Smooth muscle cell of the brain vasculature (primary cell): ENCODE measurements around the gene ZFHX3.
"Not testable (repeated sequence)": the region's sequence is repeated elsewhere in the genome, so short reads cannot be mapped to it uniquely, and the experiment has no call there.

Source experiments
- DNase-seq: peaks from one replicate; pipeline ENCODE4 v3.0.0-alpha.2; 2012; ENCODE audit warnings: low read depth, low spot score

Gene ZFHX3

DNA sequence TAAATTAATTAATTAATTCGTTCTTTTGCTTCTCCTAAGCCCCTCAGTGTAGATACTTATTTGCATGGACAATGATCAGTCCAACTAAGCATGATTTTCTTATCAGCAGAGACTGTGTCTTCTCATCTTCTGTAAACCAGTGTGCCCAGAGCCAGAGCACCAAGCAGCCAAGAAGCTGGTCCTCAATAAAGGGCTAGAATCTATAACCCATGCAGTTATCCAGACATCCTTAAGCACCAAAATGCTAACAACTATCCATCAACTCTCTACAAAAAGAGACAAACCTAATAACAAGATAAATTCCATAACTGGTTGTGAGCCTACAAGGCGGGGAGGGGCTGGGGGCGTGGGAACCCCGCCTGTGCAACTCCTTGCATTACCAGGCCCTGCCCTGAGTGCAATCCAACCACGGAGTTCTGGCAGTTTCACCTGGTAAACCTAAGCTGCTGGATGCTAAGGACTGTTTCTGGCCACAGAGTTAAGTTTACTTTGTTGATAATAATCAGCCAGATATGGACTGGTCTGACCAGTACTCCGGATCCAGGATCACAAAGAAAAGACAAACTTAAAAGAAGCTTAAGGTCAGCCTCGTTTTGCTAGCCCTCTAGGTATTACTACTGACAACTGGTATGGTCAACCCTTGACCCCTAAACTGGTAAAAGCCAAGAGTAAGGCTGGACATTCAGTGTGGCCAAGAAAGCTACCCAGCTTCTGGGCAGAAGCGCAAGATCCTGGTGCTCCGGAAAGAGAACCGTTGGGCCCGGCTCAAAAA, 51.5 kb downstream of the ZFHX3 start:
- DNase-seq = no peak

DNA sequence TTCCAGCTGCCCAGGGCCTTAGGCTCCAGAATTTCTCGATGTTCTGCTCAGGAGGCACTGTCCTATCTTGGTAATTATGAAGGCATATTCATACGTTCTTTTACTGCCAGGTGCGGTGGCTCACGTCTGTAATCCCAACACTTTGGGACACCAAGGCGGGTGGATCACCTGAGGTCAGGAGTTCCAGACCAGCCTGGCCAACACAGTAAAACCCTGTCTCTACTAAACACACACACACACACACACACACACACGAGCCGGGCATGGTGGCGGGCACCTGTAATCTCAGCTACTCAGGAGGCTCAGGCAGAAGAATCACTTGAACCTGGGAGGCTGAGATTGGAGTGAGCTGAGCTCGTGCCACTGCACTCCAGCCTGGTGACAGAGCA, 52.1 kb downstream of the ZFHX3 start:
- DNase-seq = not testable (repeated sequence)

DNA sequence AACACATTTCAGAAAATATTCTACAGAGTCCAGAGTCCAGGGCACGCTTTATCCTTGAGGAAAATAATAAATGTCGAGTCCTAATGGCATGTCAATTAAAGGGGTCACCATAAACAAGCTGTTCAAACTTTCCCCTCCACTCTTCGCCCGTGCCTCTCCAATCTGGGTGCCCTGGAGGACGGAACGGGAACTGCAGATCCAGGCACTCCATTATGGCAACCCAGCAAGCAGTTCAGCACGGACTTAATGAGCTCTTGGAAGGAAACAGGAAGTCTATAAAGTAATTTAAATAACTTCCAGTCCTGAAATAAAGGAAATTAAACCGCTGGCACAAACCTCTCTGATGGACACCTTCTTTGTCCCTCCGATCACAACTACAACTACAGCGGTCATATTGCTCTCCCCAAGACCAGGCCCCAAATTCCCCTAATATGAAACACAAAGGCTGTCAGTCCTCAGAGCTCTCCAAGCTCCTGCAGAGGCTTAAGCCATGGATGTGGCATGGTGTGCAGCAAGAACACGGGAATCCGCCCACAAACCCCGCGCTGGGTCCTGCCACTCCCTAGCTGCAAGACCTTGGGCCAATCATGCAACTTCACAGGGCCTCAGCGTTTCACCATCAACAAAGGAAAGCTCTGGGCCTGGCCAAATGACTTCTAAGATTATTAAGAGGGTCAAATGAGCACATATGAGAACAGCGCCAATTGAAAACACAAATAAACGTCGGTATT, 52.6 kb downstream of the ZFHX3 start:
- DNase-seq = no peak

DNA sequence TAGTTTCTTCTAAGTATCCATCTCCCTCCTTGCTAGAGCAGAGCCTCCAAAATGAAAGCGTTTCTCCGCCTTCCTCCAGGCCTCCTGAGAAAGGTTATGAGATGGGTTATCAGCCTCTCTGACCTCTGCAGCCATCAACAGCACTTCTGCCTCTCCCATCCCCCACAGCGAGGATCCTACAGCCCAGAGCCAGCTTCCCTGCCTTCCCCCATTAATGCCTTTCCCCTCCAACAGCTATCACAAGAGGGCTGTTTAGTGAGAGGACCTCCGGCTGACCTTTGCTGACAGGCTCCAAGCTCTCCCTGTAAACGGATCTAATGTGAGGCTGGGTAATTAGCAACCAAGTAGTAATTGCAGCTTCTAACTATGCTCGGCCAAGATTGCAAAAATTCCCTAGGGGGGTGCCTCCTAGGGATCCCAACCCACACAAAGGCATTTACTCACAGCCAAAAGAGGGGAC, 55.8 kb downstream of the ZFHX3 start:
- no peak for DNase-seq

DNA sequence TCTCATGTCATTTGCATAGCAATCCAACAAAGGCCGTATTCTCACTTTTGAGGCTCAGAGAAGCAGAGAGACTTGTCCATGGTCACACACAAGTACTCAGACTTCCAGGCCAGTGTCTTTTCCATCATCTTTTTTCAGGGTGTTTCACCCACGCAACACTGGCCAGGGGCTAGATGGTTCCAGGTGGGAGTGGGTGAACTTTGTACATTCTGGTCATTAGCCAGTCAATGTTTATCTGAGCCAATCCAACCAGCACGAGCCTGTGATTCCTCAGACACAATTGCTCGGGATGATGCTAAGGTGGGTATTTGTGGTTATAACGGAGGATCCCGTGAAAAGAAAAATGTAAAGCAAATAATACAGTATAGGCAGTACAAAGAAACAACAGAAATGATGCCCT, 56.3 kb downstream of the ZFHX3 start:
- DNase-seq = no peak

DNA sequence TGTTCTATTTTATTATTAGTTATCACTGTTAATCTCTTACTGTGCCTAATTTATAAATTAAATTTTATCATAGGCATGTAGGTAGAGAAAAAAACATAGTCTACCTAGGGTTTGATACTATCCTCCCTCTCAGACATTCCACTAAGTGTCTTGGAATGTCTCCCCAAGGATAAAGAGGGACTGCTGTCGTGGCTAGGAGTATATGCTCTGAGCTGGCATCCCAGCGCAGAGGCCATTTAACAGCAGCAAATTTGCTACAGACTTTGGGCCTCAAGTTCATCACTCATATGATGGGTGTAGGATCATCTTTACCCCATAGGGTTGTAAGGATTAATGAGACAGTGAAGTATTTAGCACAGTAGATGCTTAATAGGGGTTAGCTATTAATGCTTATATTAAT, 56.7 kb downstream of the ZFHX3 start:
- no peak for DNase-seq

DNA sequence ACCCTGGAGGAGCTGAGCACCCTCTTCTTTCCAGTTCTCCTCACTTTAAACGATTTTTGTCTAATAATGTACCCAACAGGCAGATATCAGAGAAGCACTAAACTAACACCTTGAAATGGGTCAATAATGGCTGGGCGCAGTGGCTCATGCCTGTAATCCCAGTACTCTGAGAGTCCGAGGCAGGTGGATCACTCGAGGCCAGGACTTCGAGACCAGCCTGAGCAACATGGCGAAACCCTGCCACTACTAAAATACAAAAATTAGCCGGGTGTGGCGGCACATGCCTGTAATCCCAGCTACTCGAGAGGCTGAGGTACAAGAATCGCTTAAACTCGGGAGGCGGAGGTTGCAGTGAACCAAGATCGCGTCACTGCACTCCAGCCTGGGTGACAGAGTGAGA, 57.4 kb downstream of the ZFHX3 start:
- no peak for DNase-seq

DNA sequence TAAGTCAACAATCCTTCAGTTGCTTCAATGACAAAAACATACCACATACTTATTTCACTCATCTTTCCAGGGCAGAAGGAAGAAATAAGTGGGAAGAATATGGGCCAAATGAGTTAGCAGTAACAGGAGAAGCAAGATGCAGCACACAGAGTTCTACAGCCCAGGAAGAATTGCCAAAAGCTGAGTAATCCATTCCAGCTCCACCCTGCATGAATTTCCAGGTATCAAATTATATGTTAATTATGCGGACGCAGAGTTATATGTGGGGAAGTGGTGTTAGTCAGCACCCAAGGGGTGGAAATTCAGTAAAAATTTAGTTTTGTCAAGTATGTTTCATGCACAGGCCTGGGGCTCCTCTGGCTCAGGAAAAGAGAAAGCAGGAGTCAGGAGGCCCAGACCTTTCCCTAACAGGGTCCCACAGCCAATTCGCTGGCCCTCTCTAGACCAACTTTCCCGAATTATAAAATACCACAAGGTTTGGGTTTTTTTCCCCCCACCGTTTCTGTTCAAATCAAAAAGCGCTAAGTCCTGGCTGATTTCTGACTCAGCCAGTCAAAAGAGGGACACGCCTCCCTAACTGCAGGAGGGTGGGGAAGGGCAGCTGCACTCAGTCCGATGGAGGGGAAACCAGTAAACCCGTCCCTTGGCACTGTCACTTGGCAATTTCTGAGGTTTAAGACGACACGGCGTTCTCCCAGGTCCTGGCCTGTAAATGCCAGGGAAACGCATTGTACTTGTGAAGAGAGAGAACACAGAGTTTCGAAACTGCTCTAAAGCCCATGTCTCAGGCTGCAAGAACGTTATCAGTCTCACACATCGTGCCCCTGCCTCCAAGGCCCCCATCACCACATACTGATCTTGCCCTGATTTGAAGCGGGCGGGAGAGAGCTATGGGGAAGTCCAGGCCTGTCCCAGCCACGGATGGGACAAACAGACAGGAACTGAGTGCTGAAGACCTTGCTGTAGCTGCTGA, 58.1 kb downstream of the ZFHX3 start:
- peak; percentile 29 for DNase-seq

DNA sequence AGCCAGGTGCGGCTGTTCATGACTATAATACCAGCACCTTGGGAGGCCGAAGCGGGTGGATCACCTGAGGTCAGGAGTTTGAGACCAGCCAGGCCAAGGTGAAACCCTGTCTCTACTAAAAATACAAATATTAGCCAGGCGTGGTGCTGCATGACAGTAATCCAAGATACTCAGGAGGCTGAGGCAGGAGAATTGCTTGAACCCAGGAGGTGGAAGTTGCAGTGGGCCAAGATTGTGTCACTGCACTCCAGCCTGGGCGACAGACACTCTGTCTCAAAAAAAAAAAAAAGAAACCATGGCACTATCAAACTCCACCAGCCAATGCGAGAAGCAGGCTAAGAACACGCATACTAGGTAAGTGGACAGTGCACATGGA, 58.7 kb downstream of the ZFHX3 start:
- DNase-seq = not testable (repeated sequence)

DNA sequence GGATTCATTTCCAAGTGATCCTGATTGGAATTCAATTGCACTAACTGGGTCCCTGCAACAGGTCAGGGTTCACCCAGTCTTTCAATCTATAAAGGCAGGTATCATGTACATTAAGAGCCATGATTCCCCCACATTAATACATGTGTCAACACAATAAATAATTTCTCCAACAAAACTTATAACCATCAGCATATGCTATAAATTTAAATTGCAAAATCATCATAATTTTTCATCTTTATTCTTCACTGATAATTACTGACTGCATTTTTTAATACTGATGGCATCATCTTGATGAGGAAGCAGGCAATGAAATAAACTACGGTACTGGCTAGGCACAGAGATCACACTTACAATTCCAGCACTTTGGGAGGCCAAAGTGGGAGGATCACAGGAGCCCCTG, 59.4 kb downstream of the ZFHX3 start:
- DNase-seq = no peak

DNA sequence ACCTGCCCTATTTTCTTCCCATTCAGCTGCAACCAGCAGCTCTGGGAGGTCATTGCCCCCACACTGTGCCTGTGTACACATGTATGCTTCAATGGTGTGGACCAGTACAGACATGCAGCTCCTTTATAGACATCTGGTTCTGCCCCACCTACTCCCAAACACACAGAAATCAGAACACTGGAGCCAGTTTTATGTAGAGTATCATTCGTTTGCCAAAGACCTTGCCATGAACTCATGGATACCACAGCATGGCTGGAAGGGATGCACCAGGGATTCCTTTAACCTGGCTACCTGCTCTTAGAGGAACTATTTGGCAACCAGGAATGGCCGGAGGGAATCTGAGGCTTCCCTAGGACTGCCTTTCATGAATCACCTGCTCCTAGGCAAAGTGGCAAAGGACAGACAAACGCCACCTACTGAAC, 60.4 kb downstream of the ZFHX3 start:
- DNase-seq = no peak

DNA sequence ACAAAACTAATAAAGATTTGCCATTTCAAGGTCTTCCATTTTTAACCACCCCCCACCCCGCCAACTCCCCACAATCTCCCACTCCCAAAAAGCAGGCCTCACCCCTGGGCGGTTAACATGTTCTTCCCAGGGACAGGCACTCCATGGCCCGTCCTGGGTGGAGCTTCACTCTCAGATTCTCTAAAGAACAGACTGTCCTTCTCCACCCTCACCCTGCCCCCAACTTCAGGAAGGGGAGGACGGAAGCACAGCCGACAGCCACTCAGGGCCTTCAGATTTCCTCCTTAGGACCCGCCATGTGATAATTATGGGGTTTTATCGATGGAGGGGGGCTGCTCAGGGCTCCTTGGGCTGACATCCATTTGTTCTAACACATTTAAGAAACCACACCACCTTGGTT, 61.9 kb downstream of the ZFHX3 start:
- no peak for DNase-seq

DNA sequence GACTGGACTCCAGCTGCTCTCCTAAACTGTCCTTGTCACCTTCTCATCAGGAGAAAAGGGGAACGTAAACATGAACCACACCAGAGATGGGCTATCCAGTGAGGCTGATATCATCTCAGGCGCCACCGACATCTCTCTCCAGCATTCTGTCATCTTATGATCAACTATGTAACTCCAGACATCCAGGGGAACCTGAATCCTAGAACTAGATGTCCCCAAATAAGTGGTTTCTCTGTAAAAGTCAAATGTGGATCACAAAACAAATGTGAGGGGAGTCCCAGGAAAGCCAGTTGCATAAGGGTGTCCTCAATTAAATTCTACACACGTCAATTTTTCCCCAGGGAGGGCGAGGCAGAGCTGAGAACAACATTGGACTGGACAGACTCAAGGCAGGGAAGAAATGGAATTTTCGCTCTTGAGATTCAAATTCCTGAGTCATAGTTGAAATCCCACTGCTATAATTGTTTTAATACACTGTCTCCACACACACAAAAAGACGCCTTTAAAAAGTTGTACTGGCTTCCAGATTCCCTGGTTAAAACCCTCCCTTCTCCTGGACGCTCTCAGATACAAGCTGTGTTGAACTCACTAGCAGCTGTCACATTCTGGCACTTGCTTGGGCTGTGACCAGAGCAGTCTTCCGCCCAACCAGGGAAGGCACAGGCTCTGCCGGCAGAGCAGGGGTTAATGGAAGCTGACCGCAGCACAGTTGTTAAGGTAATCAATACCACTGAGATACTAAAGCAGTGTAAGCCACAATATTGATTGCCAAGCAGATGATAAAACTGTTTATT, 62.6 kb downstream of the ZFHX3 start:
- no peak for DNase-seq

DNA sequence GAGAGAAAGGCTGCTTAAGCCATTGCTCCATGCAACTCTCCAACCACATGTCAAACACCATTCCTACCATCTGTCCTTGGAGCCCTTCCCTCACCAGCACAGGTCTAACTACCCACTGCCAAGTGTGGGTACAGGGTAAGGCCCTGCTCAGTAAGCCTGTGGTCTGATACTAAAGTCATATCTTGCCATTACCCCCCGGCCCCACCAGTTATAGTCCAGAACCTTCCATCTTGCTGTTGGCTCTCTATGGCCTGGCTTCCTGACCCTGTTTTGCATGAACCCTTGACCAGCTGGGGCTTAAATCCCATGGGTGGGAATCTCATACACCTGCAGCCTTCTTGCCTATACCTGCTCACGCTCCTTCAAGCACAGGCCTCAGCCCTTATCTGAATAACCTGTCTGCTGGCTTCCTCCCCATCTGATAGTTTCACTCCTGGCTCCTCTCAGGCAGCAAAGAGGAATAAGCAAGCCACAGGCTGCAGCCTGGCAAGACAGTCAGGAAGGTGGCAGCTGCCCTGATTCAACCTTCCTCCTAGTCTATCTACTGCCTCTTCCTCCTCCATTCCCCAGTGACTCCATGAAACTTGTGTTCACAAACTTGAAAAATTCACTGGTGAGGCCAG, 64.1 kb downstream of the ZFHX3 start:
- no peak for DNase-seq

DNA sequence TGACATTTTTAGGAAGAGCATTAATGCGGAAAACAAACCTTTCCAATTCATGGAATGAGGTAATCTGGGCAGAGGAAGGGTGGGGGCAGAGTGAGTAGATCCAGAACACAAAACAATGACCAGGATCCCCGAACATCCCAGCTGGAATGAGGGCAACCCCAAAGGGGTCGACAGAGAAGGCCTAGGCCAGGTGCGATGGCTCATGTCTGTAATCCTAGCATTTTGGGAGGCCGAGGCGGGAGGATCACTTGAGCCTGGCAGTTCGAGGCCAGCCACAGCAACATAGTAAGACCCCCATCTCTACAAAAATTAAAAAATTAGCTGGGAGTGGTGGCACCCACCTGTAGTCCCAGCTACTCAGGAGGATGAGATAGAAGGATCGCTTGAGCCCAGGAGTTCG, 64.7 kb downstream of the ZFHX3 start:
- DNase-seq = no peak

DNA sequence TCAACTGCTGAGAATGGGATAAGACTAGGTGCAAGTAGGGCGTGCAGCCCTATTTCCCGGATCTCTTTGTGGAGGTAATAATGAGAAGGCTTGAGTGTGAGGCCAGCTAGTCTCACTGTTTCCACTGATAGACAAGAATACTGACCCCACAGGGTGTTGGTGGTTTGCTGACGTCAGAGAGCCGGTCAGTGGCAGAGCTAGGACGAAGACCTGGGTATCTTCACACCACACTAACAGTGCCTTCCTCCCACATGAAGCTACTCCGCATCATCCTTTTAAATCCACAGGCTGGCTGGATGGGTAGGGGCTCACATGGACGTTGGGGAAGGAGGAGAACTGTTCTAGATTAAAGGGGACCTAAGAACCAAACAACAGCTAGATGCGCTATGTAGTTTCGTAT, 68.0 kb downstream of the ZFHX3 start:
- DNase-seq = no peak

DNA sequence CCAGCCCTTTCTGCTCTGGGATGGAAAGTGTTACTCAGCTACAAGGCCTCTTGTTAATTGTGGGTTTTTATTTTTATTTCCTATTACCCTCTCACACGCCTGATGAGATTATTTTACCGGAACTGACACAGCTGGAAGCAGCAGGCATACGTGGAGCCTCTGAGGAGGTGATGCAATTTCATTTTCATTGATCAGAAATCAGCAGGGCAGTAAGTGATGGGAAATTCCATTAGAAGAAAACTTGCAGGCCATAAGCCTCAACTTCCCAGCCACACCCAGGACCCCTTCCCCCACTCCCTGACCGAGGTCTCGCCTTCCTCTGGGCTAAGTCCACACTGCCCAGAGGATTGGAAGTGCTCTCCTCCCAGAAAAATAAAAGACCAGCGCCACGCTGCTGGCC, 69.7 kb downstream of the ZFHX3 start:
- no peak for DNase-seq

DNA sequence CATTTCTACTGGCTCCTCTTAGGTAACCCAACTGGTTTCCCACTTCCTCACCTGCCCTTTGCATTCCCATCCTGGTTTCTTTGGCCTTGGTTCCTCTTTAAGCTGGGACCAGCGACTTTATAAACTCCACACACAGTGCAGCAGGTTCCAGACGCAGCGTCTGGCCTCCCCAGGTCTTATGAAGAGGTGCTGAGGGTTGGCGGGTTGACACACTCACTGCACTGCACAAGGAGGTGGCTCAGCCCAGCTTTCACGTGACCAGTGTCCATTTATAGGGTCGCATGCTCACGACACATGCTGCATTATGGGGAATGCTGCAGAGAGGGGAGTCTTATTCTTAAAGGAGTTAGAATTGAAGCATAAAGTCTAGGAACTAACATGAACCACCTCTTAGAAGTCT, 70.8 kb downstream of the ZFHX3 start:
- no peak for DNase-seq

DNA sequence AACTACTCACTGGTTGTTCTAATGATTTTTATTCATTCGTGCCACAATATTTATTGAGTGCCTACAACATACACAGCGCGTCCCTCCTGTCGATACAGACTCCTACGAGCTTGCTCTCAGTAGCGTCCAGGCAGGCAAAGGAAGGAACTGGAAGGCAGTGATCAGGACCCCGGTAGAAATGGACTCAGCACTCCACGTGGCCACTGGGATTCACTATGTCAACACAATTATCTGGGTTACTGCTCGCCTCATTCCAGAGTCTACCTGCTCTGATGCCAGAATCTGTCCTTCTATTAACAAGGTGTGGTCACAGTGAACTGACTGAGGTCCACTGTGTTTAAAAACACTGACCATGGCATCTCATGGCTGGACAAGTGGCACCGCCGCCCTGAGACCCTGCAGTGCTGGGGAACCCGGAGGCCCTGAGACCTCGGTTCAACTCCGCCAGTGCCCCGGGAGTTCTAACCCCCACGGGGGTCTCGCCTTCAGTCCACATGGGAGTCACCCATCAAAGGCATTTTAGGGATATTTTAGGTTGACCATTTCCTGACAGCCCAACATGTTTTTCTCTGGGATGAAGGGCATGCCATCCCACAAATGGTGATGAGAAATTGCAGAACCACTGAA, 71.4 kb downstream of the ZFHX3 start:
- DNase-seq = no peak

DNA sequence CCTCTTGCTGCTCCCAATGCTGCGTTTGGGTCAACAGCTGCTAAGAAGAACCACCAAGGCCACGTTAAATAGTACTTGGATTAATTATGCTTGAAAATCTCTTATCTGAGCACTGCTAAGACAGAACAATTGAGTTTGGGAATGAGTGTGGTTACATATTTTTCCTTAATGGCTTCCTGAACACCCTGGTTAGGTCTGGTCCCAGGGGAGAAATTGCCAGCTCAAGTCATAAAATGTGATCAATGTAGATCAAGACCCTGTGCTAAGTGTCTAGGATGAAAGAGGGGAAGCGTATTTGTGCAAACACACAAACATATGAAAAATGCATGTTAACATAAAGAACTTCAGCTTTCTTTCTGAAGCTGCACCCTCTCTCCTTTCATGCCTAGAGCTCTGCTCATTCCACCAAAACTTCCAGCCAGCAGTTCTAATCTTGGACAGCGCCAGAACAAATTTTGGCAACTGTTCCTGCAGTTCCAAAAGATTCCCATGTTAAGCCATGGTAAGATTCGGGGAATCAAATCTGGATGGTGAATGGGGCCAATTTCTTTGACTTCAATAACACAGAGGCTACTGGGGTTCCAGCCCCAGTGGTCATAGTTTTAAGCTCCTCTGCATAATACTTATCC, 72.0 kb downstream of the ZFHX3 start:
- no peak for DNase-seq
